GM12891 (cell line): Measurements from ENCODE around the gene NUBP1.

ENCODE experiments used
- PAX5 ChIP-seq: IDR thresholded peaks from 2 replicates; pipeline ENCODE4 v1.6.1; 2011; ENCODE audit warnings: low read length, moderate library complexity, mild to moderate bottlenecking; ENCODE audit not compliant: insufficient read depth, severe bottlenecking
- POLR2A ChIP-seq: IDR thresholded peaks from 2 replicates; pipeline ENCODE4 v1.6.1; 2011; ENCODE audit warnings: low read depth, low read length, control low read depth
- POLR2AphosphoS5 ChIP-seq: IDR thresholded peaks from 2 replicates; pipeline ENCODE4 v1.6.1; 2011; ENCODE audit warnings: low read depth, low read length, control low read depth
- SPI1 ChIP-seq: IDR thresholded peaks from 2 replicates; pipeline ENCODE4 v1.6.1; 2011; ENCODE audit warnings: low read depth, low read length, control low read depth

DNA sequence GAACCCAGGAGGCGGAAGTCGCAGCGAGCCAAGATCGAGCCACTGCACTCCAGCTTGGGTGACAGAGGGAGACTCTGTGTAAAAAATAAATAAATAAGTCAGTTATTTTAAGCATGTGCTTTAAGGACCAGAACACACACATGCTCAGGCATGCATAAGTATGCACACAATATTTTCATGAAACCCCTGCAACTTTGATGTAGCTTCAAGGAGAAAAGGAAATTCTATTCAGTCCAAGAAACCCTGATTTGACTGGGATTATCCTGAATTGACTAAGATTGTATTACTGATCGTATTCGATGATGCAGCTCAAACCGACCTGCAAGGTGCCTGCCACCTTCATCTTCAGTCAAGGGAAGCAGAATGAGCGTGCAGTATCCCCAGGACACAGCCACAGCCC is 49.8 kb upstream of the NUBP1 start:
- TF ChIP-seq POLR2AphosphoS5, result no peak
- TF ChIP-seq POLR2A, result no peak
- TF ChIP-seq PAX5, result no peak
- TF ChIP-seq SPI1, result no peak
